ENCODE results near the gene FLT1.

DNA sequence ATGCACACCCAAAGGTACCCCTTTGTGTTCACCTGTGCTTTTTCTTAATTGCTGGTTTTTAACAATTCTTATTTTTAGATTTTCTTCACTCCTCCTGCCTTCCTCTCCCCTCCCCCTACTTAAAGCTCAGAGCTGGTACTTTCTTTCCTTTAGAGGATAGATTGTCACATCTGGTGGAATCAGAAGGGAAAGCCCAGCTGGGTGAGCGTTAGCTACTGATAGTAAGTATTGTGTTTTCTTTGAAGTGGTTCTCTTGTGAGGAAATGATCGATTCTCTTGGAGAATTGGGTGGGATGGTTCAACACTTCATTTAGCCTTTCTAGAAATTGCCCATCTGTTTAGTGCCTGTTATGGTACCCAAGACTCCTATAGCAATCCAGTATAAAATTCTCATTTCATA, 84.8 kb downstream of the FLT1 start:
- TF ChIP-seq ZSCAN5A (tag by site-specific recombination; IDR thresholded peaks at IDR 0.05) (no peak), CTCF (tag by site-specific recombination; IDR thresholded peaks at IDR 0.05) (no peak), ZNF138 (tag by site-specific recombination; IDR thresholded peaks at IDR 0.05; ENCODE audit: borderline replicate concordance) (no peak), MZF1 (tag by site-specific recombination; IDR thresholded peaks at IDR 0.05; ENCODE audit: borderline replicate concordance) (no peak), BCL11A (tag by site-specific recombination; IDR thresholded peaks at IDR 0.05; ENCODE audit: low read depth) (no peak), ZNF398 (tag by site-specific recombination; IDR thresholded peaks at IDR 0.05) (no peak)
- TF ChIP-seq, protein P1, sequence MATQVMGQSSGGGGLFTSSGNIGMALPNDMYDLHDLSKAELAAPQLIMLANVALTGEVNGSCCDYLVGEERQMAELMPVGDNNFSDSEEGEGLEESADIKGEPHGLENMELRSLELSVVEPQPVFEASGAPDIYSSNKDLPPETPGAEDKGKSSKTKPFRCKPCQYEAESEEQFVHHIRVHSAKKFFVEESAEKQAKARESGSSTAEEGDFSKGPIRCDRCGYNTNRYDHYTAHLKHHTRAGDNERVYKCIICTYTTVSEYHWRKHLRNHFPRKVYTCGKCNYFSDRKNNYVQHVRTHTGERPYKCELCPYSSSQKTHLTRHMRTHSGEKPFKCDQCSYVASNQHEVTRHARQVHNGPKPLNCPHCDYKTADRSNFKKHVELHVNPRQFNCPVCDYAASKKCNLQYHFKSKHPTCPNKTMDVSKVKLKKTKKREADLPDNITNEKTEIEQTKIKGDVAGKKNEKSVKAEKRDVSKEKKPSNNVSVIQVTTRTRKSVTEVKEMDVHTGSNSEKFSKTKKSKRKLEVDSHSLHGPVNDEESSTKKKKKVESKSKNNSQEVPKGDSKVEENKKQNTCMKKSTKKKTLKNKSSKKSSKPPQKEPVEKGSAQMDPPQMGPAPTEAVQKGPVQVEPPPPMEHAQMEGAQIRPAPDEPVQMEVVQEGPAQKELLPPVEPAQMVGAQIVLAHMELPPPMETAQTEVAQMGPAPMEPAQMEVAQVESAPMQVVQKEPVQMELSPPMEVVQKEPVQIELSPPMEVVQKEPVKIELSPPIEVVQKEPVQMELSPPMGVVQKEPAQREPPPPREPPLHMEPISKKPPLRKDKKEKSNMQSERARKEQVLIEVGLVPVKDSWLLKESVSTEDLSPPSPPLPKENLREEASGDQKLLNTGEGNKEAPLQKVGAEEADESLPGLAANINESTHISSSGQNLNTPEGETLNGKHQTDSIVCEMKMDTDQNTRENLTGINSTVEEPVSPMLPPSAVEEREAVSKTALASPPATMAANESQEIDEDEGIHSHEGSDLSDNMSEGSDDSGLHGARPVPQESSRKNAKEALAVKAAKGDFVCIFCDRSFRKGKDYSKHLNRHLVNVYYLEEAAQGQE (tag by site-specific recombination; IDR thresholded peaks at IDR 0.05): no peak
- TF ChIP-seq, protein P2, sequence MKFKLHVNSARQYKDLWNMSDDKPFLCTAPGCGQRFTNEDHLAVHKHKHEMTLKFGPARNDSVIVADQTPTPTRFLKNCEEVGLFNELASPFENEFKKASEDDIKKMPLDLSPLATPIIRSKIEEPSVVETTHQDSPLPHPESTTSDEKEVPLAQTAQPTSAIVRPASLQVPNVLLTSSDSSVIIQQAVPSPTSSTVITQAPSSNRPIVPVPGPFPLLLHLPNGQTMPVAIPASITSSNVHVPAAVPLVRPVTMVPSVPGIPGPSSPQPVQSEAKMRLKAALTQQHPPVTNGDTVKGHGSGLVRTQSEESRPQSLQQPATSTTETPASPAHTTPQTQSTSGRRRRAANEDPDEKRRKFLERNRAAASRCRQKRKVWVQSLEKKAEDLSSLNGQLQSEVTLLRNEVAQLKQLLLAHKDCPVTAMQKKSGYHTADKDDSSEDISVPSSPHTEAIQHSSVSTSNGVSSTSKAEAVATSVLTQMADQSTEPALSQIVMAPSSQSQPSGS (tag by site-specific recombination; IDR thresholded peaks at IDR 0.05; ENCODE audit: low read depth): no peak
